Measurements from ENCODE around the gene SUPT3H.
A peak's percentile ranks its signal among the peaks of the same experiment; 100 is the strongest.
"Not testable (repeated sequence)": the region's sequence is repeated elsewhere in the genome, so short reads cannot be mapped to it uniquely, and the experiment has no call there.

The SUPT3H gene

DNA sequence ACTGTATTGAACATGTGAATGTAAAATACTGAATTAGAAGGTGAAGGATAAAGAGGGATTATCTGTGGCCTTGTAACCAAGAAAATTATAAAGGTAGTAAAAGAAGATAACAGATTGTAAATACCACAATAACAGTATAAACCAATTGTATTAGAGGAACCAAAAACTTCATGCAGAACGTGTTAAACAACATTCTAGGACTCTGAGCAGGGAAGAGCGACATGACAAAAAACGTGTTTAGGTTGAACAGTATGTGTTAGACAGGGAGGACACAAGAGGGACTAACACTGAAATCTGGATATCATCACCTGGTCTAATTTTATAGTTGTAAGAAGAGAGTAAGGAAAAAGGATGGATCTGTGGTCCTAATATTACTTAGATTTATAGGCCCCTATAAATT, 308.6 kb downstream of the SUPT3H start:
- no peak overlapping the region for H2AFZ ChIP-seq (ENCODE audit: insufficient read depth, low read length, poor library complexity)
- no peak overlapping the region for H2BK120ac ChIP-seq (ENCODE audit: insufficient read depth, low read length, poor library complexity)
- no peaks in the 10 kb centered on the region for H3K36me3 ChIP-seq (ENCODE audit: control insufficient read depth in 1 of 2, insufficient read depth in 2 of 2, low read length in 2 of 2)
- H3K18ac ChIP-seq (ENCODE audit: low read length): no peak overlapping the region
- H3K79me1 ChIP-seq (ENCODE audit: low read length): no peaks in the 10 kb centered on the region
- WGBS (ENCODE audit: extremely low coverage, insufficient coverage, insufficient read length): no CpG with 5 or more reads among the region's 3 CpGs
- H4K12ac ChIP-seq (ENCODE audit: low read depth, low read length): no peak overlapping the region
- no peaks in the 10 kb centered on the region for H3K27me3 ChIP-seq (ENCODE audit: insufficient read depth, low read length)
- no peak overlapping the region for H2BK12ac ChIP-seq (ENCODE audit: low read length)
- H3K14ac ChIP-seq (ENCODE audit: low read length): no peak overlapping the region
- H3K9ac ChIP-seq (ENCODE audit: low read length): no peak overlapping the region
- no peak overlapping the region for H2AK5ac ChIP-seq (ENCODE audit: low read length)
- H3K4ac ChIP-seq (ENCODE audit: low read depth, low read length): no peak overlapping the region
- H3K4me1 ChIP-seq (ENCODE audit: control insufficient read depth in 1 of 2, insufficient read depth in 2 of 2, low read length in 2 of 2): no peaks in the 10 kb centered on the region
- no peak overlapping the region for H3K4me2 ChIP-seq (ENCODE audit: low read length)
- no peak overlapping the region for H4K8ac ChIP-seq (ENCODE audit: low read depth, low read length)
- H3K23ac ChIP-seq (ENCODE audit: low read length): no peak overlapping the region
- H3K27ac ChIP-seq (ENCODE audit: low read depth, low read length): no peak overlapping the region
- no peaks in the 10 kb centered on the region for H3K9me3 ChIP-seq (ENCODE audit: insufficient read depth, low read depth, low read length)
- H3K4me3 ChIP-seq (ENCODE audit: low read depth, low read length): no peak overlapping the region
- DNase-seq: peak; percentile 46 to 89
- no peaks in the 10 kb centered on the region for H3K79me2 ChIP-seq (ENCODE audit: control insufficient read depth, insufficient read depth, low read length, poor library complexity)
- no peak overlapping the region for H4K91ac ChIP-seq (ENCODE audit: low read depth, low read length)
- H2BK5ac ChIP-seq (ENCODE audit: low read depth, low read length, poor library complexity): no peak overlapping the region

DNA sequence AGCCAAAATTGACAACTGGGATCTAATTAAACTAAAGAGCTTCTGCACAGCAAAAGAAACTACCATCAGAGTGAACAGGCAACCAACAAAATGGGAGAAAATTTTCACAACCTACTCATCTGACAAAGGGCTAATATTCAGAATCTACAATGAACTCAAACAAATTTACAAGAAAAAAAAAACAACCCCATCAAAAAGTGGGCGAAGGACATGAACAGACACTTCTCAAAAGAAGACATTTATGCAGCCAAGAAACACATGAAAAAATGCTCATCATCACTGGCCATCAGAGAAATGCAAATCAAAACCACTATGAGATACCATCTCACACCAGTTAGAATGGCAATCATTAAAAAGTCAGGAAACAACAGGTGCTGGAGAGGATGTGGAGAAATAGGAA, 310.3 kb downstream of the SUPT3H start:
- not testable (repeated sequence) for H3K9me3 ChIP-seq (ENCODE audit: insufficient read depth, low read depth, low read length); H3K79me1 ChIP-seq (ENCODE audit: low read length); H3K4me2 ChIP-seq (ENCODE audit: low read length); H2AFZ ChIP-seq (ENCODE audit: insufficient read depth, low read length, poor library complexity); H4K91ac ChIP-seq (ENCODE audit: low read depth, low read length); DNase-seq; H3K4ac ChIP-seq (ENCODE audit: low read depth, low read length); H3K36me3 ChIP-seq (ENCODE audit: control insufficient read depth in 1 of 2, insufficient read depth in 2 of 2, low read length in 2 of 2); H3K79me2 ChIP-seq (ENCODE audit: control insufficient read depth, insufficient read depth, low read length, poor library complexity); H3K23ac ChIP-seq (ENCODE audit: low read length); H3K14ac ChIP-seq (ENCODE audit: low read length); H2AK5ac ChIP-seq (ENCODE audit: low read length); H2BK5ac ChIP-seq (ENCODE audit: low read depth, low read length, poor library complexity); H2BK120ac ChIP-seq (ENCODE audit: insufficient read depth, low read length, poor library complexity); H4K8ac ChIP-seq (ENCODE audit: low read depth, low read length); H3K4me3 ChIP-seq (ENCODE audit: low read depth, low read length); H3K27ac ChIP-seq (ENCODE audit: low read depth, low read length); H3K9ac ChIP-seq (ENCODE audit: low read length); H2BK12ac ChIP-seq (ENCODE audit: low read length); H3K18ac ChIP-seq (ENCODE audit: low read length); H4K12ac ChIP-seq (ENCODE audit: low read depth, low read length); H3K27me3 ChIP-seq (ENCODE audit: insufficient read depth, low read length); H3K4me1 ChIP-seq (ENCODE audit: control insufficient read depth in 1 of 2, insufficient read depth in 2 of 2, low read length in 2 of 2)
- WGBS (ENCODE audit: extremely low coverage, insufficient coverage, insufficient read length): no CpG with 5 or more reads among the region's 1 CpG

DNA sequence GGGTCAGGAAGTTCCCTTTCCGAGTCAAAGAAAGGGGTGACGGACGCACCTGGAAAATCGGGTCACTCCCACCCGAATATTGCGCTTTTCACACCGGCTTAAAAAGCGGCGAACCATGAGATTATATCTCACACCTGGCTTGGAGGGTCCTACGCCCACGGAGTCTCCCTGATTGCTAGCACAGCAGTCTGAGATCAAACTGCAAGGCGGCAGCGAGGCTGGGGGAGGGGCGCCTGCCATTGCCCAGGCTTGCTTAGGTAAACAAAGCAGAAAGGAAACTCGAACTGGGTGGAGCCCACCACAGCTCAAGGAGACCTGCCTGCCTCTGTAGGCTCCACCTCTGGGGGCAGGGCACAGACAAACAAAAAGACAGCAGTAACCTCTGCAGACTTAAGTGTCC, 315.1 kb downstream of the SUPT3H start:
- H3K23ac ChIP-seq (ENCODE audit: low read length); H3K36me3 ChIP-seq (ENCODE audit: control insufficient read depth in 1 of 2, insufficient read depth in 2 of 2, low read length in 2 of 2); H2BK5ac ChIP-seq (ENCODE audit: low read depth, low read length, poor library complexity); H3K4ac ChIP-seq (ENCODE audit: low read depth, low read length); H3K27me3 ChIP-seq (ENCODE audit: insufficient read depth, low read length); H3K14ac ChIP-seq (ENCODE audit: low read length); H3K4me2 ChIP-seq (ENCODE audit: low read length); H2AK5ac ChIP-seq (ENCODE audit: low read length); H2BK12ac ChIP-seq (ENCODE audit: low read length); H2BK120ac ChIP-seq (ENCODE audit: insufficient read depth, low read length, poor library complexity); H3K9ac ChIP-seq (ENCODE audit: low read length); H3K9me3 ChIP-seq (ENCODE audit: insufficient read depth, low read depth, low read length); DNase-seq; H3K79me1 ChIP-seq (ENCODE audit: low read length); H3K27ac ChIP-seq (ENCODE audit: low read depth, low read length); H3K4me1 ChIP-seq (ENCODE audit: control insufficient read depth in 1 of 2, insufficient read depth in 2 of 2, low read length in 2 of 2); H3K79me2 ChIP-seq (ENCODE audit: control insufficient read depth, insufficient read depth, low read length, poor library complexity); H3K18ac ChIP-seq (ENCODE audit: low read length); H3K4me3 ChIP-seq (ENCODE audit: low read depth, low read length); H2AFZ ChIP-seq (ENCODE audit: insufficient read depth, low read length, poor library complexity): not testable (repeated sequence)
- H4K91ac ChIP-seq (ENCODE audit: low read depth, low read length): peak overlapping the region; percentile 37
- WGBS (ENCODE audit: extremely low coverage, insufficient coverage, insufficient read length): no CpG with 5 or more reads among the region's 15 CpGs
- peak overlapping the region; percentile 30 for H4K12ac ChIP-seq (ENCODE audit: low read depth, low read length)
- H4K8ac ChIP-seq (ENCODE audit: low read depth, low read length): peak overlapping the region; percentile 60

DNA sequence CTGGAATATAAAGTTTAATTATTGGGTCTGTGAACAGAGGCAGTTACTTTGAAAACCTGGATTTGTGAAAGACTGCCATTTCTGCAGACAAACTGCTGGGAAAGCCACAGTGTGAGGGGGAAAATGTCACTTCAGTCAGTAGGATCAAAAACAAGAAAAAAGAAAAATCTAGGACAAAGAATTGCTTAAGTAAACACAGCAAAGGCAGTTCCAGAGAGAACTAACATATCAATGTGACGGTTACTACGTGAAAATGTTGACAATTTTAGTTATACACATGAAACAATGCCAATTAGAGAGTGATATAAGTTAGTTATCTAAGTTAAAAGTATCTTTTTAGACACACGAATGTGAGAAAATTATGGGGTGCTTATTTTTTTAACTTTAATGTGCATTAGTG, 320.0 kb downstream of the SUPT3H start:
- no peak overlapping the region for H3K23ac ChIP-seq (ENCODE audit: low read length)
- H3K14ac ChIP-seq (ENCODE audit: low read length): no peak overlapping the region
- H2BK12ac ChIP-seq (ENCODE audit: low read length): no peak overlapping the region
- no peak overlapping the region for H3K4me3 ChIP-seq (ENCODE audit: low read depth, low read length)
- no peak for DNase-seq
- H3K18ac ChIP-seq (ENCODE audit: low read length): no peak overlapping the region
- H2AK5ac ChIP-seq (ENCODE audit: low read length): no peak overlapping the region
- no peaks in the 10 kb centered on the region for H3K27me3 ChIP-seq (ENCODE audit: insufficient read depth, low read length)
- no peak overlapping the region for H4K91ac ChIP-seq (ENCODE audit: low read depth, low read length)
- H3K9ac ChIP-seq (ENCODE audit: low read length): no peak overlapping the region
- H3K4me1 ChIP-seq (ENCODE audit: control insufficient read depth in 1 of 2, insufficient read depth in 2 of 2, low read length in 2 of 2): peaks cover 0 to 3% of the 10 kb centered on the region in 2 experiments
- no peak overlapping the region for H2BK5ac ChIP-seq (ENCODE audit: low read depth, low read length, poor library complexity)
- no peak overlapping the region for H4K12ac ChIP-seq (ENCODE audit: low read depth, low read length)
- H3K36me3 ChIP-seq (ENCODE audit: control insufficient read depth in 1 of 2, insufficient read depth in 2 of 2, low read length in 2 of 2): no peaks in the 10 kb centered on the region
- no peak overlapping the region for H2AFZ ChIP-seq (ENCODE audit: insufficient read depth, low read length, poor library complexity)
- H3K9me3 ChIP-seq (ENCODE audit: insufficient read depth, low read depth, low read length): no peaks in the 10 kb centered on the region
- H4K8ac ChIP-seq (ENCODE audit: low read depth, low read length): no peak overlapping the region
- H3K4ac ChIP-seq (ENCODE audit: low read depth, low read length): no peak overlapping the region
- H3K79me1 ChIP-seq (ENCODE audit: low read length): peaks cover 1% of the 10 kb centered on the region
- H3K79me2 ChIP-seq (ENCODE audit: control insufficient read depth, insufficient read depth, low read length, poor library complexity): no peaks in the 10 kb centered on the region
- no CpG with 5 or more reads among the region's 3 CpGs for WGBS (ENCODE audit: extremely low coverage, insufficient coverage, insufficient read length)
- no peak overlapping the region for H3K4me2 ChIP-seq (ENCODE audit: low read length)
- no peak overlapping the region for H3K27ac ChIP-seq (ENCODE audit: low read depth, low read length)
- H2BK120ac ChIP-seq (ENCODE audit: insufficient read depth, low read length, poor library complexity): no peak overlapping the region

All from trophoblast cell (in vitro differentiated cells and primary cell).